NCI-H1105 treated with DMSO at 0.1 percent for 48 hours (cell line): ENCODE results near the gene ARAP2.

Experiments used
- DNase-seq: peaks from one replicate; lab custom pipeline; 2025; lab: John Stamatoyannopoulos, UW

The ARAP2 gene

GRCh38 chr4:36180206-36180605 lies 64.1 kb downstream of the ARAP2 start:
- DNase-seq = no peak

GRCh38 chr4:36178484-36178883 lies 65.8 kb downstream of the ARAP2 start:
- no peak for DNase-seq

GRCh38 chr4:36177946-36178345 lies 66.4 kb downstream of the ARAP2 start:
- DNase-seq = no peak

- no peak for DNase-seq
Measured at GRCh38 chr4:36174570-36174969, 69.7 kb downstream of the ARAP2 start.

GRCh38 chr4:36173905-36174304 lies 70.4 kb downstream of the ARAP2 start:
- DNase-seq = no peak

GRCh38 chr4:36172656-36173055 lies 71.7 kb downstream of the ARAP2 start:
- DNase-seq = no peak

- no peak for DNase-seq
Measured at GRCh38 chr4:36168127-36168878, 76.0 kb downstream of the ARAP2 start.

GRCh38 chr4:36165631-36166005 lies 78.7 kb downstream of the ARAP2 start:
- DNase-seq = no peak

GRCh38 chr4:36164900-36165630 lies 79.2 kb downstream of the ARAP2 start:
- DNase-seq = peak; percentile 47

- DNase-seq = no peak
Measured at GRCh38 chr4:36163198-36163597, 81.1 kb downstream of the ARAP2 start.

GRCh38 chr4:36159208-36159607 lies 85.1 kb downstream of the ARAP2 start:
- no peak for DNase-seq

- peak; percentile 86 for DNase-seq
Measured at GRCh38 chr4:36152735-36153134, 91.6 kb downstream of the ARAP2 start.

GRCh38 chr4:36142504-36142903 lies 101.8 kb downstream of the ARAP2 start:
- DNase-seq = no peak

- no peak for DNase-seq
Measured at GRCh38 chr4:36141186-36141585, 103.1 kb downstream of the ARAP2 start.

- peak; percentile 27 for DNase-seq
Measured at GRCh38 chr4:36140421-36140820, 103.9 kb downstream of the ARAP2 start.

GRCh38 chr4:36138220-36138619 lies 106.1 kb downstream of the ARAP2 start:
- DNase-seq = no peak

GRCh38 chr4:36137336-36137735 lies 107.0 kb downstream of the ARAP2 start:
- no peak for DNase-seq

- DNase-seq = no peak
Measured at GRCh38 chr4:36133658-36134057, 110.7 kb downstream of the ARAP2 start.

GRCh38 chr4:36133086-36133485 lies 111.2 kb downstream of the ARAP2 start:
- no peak for DNase-seq

GRCh38 chr4:36130641-36131040 lies 113.7 kb downstream of the ARAP2 start:
- DNase-seq = no peak

GRCh38 chr4:36128689-36129088 lies 115.6 kb downstream of the ARAP2 start:
- no peak for DNase-seq

- no peak for DNase-seq
Measured at GRCh38 chr4:36123906-36124305, 120.4 kb downstream of the ARAP2 start.

- no peak for DNase-seq
Measured at GRCh38 chr4:36115312-36115711, 129.0 kb downstream of the ARAP2 start.

- DNase-seq = peak; percentile 35
Measured at GRCh38 chr4:36111172-36111571, 133.1 kb downstream of the ARAP2 start.
